Lower leg skin (tissue), 3 donors: ENCODE results near the gene COL5A3.
A peak's percentile ranks its signal among the peaks of the same experiment; 100 is the strongest.

Experiments used
- CTCF ChIP-seq, 3 donors: fragments of 450-650 bp; IDR thresholded peaks; one replicate each; pipeline ENCODE4 v1.5.1; 2016; ENCODE audit warnings: antibody characterized with exemption in 3 of 3, mild to moderate bottlenecking in 3 of 3, moderate library complexity in 2 of 3
- POLR2A ChIP-seq, 2 donors: fragments of 450-650 bp; IDR thresholded peaks; one replicate each; pipeline ENCODE4 v1.6.1; 2016 to 2017; ENCODE audit warnings: antibody characterized with exemption in 2 of 2, mild to moderate bottlenecking in 1 of 2, moderate library complexity in 1 of 2

DNA sequence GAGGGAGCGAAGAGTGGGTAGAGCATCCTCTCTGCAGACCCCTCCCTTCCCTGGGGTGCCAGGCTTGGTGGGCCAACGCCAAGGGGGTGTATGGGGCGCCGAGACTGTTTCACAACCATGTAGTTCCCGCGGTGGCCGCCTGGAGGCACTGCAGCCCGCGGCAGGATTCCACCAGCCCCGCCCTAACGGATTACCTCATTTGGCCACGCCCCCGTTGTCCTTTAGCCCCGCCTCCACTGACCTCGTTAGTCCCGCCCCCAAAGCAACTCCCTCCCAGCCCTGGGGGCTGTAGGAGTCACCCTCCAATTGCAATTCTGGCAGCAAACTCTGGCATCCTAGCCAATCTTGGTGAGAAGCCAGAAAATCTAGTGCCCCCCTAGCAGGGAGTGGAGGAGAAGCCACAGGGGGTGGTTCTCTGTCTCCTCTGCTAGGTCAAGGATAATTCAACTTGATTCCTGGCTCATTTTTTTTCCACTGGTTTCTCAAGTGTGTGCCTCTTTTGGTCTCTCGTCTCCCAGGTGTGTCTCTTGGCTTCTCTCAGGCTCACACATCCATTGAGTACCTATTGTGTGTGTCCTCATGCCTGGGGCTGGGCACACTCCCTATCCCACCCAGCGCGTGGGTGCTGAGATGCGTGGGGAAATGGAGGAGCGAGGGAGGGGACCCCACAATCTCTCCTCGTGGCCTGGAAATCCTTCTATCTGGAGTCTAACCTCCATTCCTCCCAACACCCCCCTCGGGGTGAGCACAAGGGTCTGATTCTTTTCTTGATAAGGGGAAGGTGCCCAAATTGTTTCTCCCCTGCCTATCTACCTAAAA lies 76.0 kb downstream of the COL5A3 start:
- peak in 1 of 3 donors; percentile 70 for TF ChIP-seq CTCF (IDR thresholded peaks at IDR 0.05)
- TF ChIP-seq POLR2A (IDR thresholded peaks at IDR 0.05): no peak
